Stimulated activated naive B cell treated with anti-CD40 and anti-IgM and Interleukin-4, amounts not matched to agents 10 μg/mL and 1 μg/mL and 100 μg/mL, for 72 hours (primary cell): Measurements from ENCODE around the gene SLC35F3.
A peak's percentile ranks its signal among the peaks of the same experiment; 100 is the strongest.

Experiments used
- ATAC-seq, 2 donors: fragments of 150-1000 bp; cut with Tn5 transposase; replicated peaks; 2 replicates each; pipeline ENCODE4 v1.10.0; 2021; ENCODE audit warnings: moderate library complexity in 1 of 2
- DNase-seq: peaks from one replicate; pipeline ENCODE4 v3.0.0; 2021
- H3K27ac Mint-ChIP-seq: one replicate; pipeline ENCODE4 v1.8.0; 2022; ENCODE audit warnings: mild to moderate bottlenecking, mixed read lengths
- H3K27me3 Mint-ChIP-seq, 2 donors: one replicate each; pipeline ENCODE4 v1.8.0; 2022; ENCODE audit warnings: mixed read lengths in 2 of 2
- H3K36me3 Mint-ChIP-seq, 2 donors: one replicate each; pipeline ENCODE4 v1.8.0; 2022; ENCODE audit warnings: mixed read lengths in 2 of 2, mild to moderate bottlenecking in 1 of 2
- H3K4me1 Mint-ChIP-seq, 2 donors: one replicate each; pipeline ENCODE4 v1.8.0; 2022; ENCODE audit warnings: mixed read lengths in 2 of 2, mild to moderate bottlenecking in 1 of 2
- H3K4me3 Mint-ChIP-seq, 2 donors: one replicate each; pipeline ENCODE4 v1.8.0; 2022; ENCODE audit warnings: mild to moderate bottlenecking in 2 of 2, mixed read lengths in 2 of 2, moderate library complexity in 1 of 2
- H3K9me3 Mint-ChIP-seq, 2 donors: one replicate each; pipeline ENCODE4 v1.8.0; 2022; ENCODE audit warnings: mixed read lengths in 2 of 2, mild to moderate bottlenecking in 1 of 2

SLC35F3 gene

DNA sequence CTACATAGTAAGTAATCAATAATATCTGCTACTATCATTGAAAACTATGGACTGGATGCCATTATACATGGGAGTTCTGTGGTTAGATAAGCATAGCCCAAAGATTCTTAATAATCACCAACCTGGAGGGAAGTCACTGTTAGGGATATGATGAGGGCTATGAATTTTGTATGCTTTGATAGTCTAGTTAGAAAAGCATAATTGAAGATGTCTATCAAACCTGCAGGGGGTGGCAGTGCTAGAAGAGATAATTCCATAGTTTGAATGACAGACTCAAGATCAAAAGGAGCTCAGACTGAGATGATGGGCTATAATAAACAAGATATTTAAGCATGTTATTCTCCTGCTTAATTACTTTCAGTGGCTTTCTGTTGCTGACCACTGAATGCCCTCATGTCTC is 453.4 kb downstream of the SLC35F3 start:
- H3K4me3 Mint-ChIP-seq: no peak overlapping the region
- peaks cover 0 to 2% of the 10 kb centered on the region in 2 donors for H3K4me1 Mint-ChIP-seq
- H3K27ac Mint-ChIP-seq: no peak overlapping the region
- peaks cover 7 to 11% of the 10 kb centered on the region in 2 donors for H3K27me3 Mint-ChIP-seq
- H3K36me3 Mint-ChIP-seq: peaks cover 0 to 7% of the 10 kb centered on the region in 2 donors
- DNase-seq: no peak
- no peaks in the 10 kb centered on the region for H3K9me3 Mint-ChIP-seq
- no peak for ATAC-seq

GRCh38 chr1:234361102-234361603 is 456.7 kb downstream of the SLC35F3 start:
- peaks cover 0 to 14% of the 10 kb centered on the region in 2 donors for H3K27me3 Mint-ChIP-seq
- H3K36me3 Mint-ChIP-seq: peaks cover 0 to 7% of the 10 kb centered on the region in 2 donors
- DNase-seq (no peak), ATAC-seq (no peak)
- no peaks in the 10 kb centered on the region for H3K9me3 Mint-ChIP-seq
- H3K4me3 Mint-ChIP-seq: no peak overlapping the region
- H3K4me1 Mint-ChIP-seq: peaks cover 0 to 2% of the 10 kb centered on the region in 2 donors
- H3K27ac Mint-ChIP-seq: no peak overlapping the region

DNA sequence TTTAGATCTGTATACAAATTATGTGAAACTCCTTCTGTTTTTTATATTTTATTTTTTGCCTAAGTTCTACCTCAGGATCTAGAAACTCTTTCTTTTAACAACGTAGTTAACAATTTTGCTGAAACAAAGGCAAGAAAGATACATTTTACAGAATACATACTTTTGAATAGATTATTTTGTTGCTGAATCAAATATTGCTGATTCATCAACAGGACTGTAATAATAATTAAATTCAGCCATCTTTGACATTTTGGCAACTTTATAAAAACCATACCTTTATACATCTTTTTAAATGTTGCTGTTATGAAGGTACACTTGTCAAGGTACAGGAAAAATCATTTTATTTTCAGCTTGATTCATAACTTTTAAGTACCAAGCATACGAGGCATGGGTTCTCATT is 458.1 kb downstream of the SLC35F3 start:
- Mint-ChIP-seq H3K27me3 (peaks cover 0 to 14% of the 10 kb centered on the region in 2 donors), H3K4me1 (peaks cover 0 to 2% of the 10 kb centered on the region in 2 donors), H3K36me3 (peaks cover 0 to 7% of the 10 kb centered on the region in 2 donors), H3K9me3 (no peaks in the 10 kb centered on the region), H3K27ac (no peak overlapping the region), H3K4me3 (no peak overlapping the region)
- no peak for ATAC-seq
- DNase-seq: no peak

DNA sequence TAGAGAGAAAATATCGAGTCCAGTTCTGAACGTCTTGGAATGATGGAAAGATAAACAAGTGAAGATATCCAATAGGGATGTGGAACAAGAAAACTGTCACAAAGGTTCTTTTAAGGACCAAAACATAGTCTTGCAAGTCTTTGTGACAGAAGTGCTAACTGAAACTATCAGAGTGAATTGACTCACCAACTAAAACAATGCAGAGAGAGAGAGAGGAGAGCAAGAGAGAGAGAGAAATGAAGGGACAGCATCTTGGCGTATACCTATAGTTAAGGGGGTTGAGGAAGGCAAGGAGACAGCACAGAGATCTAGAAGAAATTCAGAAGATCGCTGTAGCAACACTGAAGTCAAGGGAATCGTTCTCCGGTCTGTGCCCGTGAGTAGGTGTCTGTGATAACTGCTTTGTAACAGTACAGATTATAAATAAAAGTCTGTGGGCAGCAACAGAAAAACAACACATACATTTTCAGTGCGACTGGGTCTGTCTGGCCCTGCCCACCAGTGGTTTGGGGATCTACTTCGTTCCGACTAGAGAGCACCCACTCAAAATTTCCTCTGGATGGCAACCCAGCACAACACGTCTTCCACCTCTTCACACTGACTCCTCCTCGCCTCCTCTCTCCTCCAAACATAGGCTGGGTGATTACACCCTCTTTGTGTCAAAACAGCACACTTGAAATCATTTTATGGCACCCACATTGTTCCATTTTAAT is 464.0 kb downstream of the SLC35F3 start:
- Mint-ChIP-seq H3K4me3 (no peak overlapping the region), H3K9me3 (no peaks in the 10 kb centered on the region), H3K36me3 (peaks cover 0 to 2% of the 10 kb centered on the region in 2 donors), H3K4me1 (peaks cover 0 to 5% of the 10 kb centered on the region in 2 donors), H3K27ac (no peak overlapping the region), H3K27me3 (peaks cover 0 to 7% of the 10 kb centered on the region in 2 donors)
- DNase-seq (no peak), ATAC-seq (no peak)

GRCh38 chr1:234369033-234369430 is 464.6 kb downstream of the SLC35F3 start:
- DNase-seq: no peak
- no peak for ATAC-seq
- Mint-ChIP-seq H3K9me3 (no peaks in the 10 kb centered on the region), H3K27ac (no peak overlapping the region), H3K4me1 (peaks cover 0 to 6% of the 10 kb centered on the region in 2 donors), H3K4me3 (no peak overlapping the region), H3K27me3 (peaks cover 0 to 7% of the 10 kb centered on the region in 2 donors), H3K36me3 (peaks cover 0 to 2% of the 10 kb centered on the region in 2 donors)

GRCh38 chr1:234369784-234370183 is 465.3 kb downstream of the SLC35F3 start:
- no peak overlapping the region for H3K27ac Mint-ChIP-seq
- H3K36me3 Mint-ChIP-seq: peaks cover 0 to 2% of the 10 kb centered on the region in 2 donors
- peaks cover 3 to 13% of the 10 kb centered on the region in 2 donors for H3K4me1 Mint-ChIP-seq
- peaks cover 0 to 7% of the 10 kb centered on the region in 2 donors for H3K27me3 Mint-ChIP-seq
- ATAC-seq (no peak), DNase-seq (no peak)
- H3K4me3 Mint-ChIP-seq: no peak overlapping the region
- no peaks in the 10 kb centered on the region for H3K9me3 Mint-ChIP-seq

DNA sequence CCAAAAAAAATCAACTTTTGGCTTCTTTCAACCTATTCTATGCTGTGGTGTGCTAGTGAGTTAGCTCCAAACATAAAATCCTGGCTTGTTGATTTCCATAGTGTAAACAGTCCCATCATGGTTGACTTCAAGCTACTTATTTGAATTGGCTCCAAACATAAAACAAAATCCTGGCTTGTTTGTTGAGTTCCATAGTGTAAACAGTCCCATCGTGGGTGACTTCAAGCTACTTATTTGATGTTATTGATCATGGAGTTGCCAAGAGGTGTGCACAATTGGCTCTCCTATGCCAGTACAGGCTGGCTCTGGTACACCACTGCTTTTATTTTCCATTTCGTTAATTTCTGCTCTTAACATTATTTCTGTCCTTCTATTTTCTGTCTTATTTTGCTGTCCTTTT is 466.9 kb downstream of the SLC35F3 start:
- Mint-ChIP-seq H3K36me3 (peaks cover 7 to 8% of the 10 kb centered on the region in 2 donors), H3K27ac (no peak overlapping the region), H3K9me3 (no peaks in the 10 kb centered on the region), H3K4me3 (no peak overlapping the region), H3K4me1 (peaks cover 8 to 29% of the 10 kb centered on the region in 2 donors), H3K27me3 (no peaks in the 10 kb centered on the region)
- ATAC-seq: no peak
- no peak for DNase-seq

- Mint-ChIP-seq H3K4me1 (peaks cover 12 to 34% of the 10 kb centered on the region in 2 donors), H3K4me3 (peak overlapping the region; percentile 95 to 99), H3K36me3 (peaks cover 13 to 14% of the 10 kb centered on the region in 2 donors), H3K27ac (peak overlapping the region; percentile 56), H3K27me3 (no peaks in the 10 kb centered on the region), H3K9me3 (no peaks in the 10 kb centered on the region)
- ATAC-seq (no peak), DNase-seq (no peak)
Measured at GRCh38 chr1:234372011-234372757, 467.7 kb downstream of the SLC35F3 start.

DNA sequence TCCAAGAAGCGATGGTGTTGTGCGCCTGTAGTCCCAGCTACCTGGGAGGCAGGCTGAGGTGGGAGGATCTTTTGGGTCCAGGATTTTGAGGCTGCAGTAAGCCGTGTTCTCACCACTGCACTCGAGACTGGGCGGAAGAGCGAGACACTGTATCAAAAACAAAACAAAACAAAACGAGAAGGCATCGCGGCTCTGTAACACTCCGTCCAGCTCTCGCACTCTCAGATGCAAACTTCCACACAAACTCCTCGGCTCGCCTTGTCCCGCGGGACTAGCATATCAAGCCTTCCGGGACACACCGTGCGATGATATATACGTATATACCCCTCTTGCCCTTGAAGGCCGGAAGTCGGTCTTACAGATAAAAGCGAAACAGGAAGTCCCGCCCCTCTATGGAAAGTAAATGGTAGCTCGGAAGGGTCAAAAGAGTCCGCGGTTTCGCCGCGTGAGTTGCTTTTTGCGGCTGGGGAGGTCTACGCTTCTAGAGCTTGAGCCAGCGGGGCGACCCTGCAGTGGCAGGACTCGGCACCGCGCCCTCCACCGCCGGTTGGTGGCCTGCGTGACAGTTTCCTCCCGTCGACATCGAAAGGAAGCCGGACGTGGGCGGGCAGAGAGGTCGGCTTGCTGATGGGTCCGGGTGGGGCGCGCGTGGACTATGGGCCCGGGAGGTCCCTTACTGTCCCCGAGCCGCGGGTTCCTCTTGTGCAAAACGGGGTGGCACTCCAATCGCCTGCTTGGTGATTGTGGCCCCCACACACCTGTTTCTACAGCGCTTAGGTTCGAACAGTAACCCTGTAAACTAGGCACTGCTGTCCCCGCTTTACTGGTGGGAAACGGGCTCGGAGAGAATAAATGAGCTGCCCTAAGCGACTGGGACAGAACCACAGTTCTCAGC is 468.8 kb downstream of the SLC35F3 start, which contains the start of gene COA6:
Gene COA6, plus strand, starts transcription at position 393 of the 895 bp plus-strand sequence. Its CDS starts 11 bp downstream, at position 404.
- no peaks in the 10 kb centered on the region for H3K9me3 Mint-ChIP-seq
- DNase-seq (peak; percentile 91), ATAC-seq (peak; percentile 91)
- no peaks in the 10 kb centered on the region for H3K27me3 Mint-ChIP-seq
- H3K4me3 Mint-ChIP-seq: peak within 1 kb of the TSS; percentile 95 to 99
- peak within 1 kb of the TSS; percentile 100 for H3K27ac Mint-ChIP-seq
- H3K36me3 Mint-ChIP-seq: peaks cover 24 to 26% of the 10 kb centered on the region in 2 donors
- peaks cover 16 to 46% of the 10 kb centered on the region in 2 donors for H3K4me1 Mint-ChIP-seq

DNA sequence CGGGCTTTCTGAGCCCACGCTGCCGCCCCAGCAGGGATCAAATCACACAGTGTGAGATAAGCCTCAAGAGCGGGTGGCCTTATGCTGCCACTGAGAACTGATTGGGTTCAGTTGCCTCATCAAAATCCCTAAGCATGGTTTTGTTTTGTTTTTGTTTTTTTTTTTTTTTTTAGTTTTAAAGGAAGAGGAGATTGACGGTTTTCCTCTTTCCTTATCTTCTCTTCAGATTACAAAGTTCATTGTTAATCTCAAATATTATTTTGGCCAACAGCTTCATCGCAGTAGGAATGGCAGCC is 469.4 kb downstream of the SLC35F3 start:
- H3K27me3 Mint-ChIP-seq: no peaks in the 10 kb centered on the region
- H3K27ac Mint-ChIP-seq: peak overlapping the region; percentile 100
- DNase-seq: no peak
- peaks cover 0 to under 1% of the 10 kb centered on the region in 2 donors for H3K9me3 Mint-ChIP-seq
- H3K4me1 Mint-ChIP-seq: peaks cover 16 to 50% of the 10 kb centered on the region in 2 donors
- H3K36me3 Mint-ChIP-seq: peaks cover 29 to 30% of the 10 kb centered on the region in 2 donors
- H3K4me3 Mint-ChIP-seq: peak overlapping the region; percentile 95 to 99
- ATAC-seq: peak; percentile 29 to 32
